Hematopoietic multipotent progenitor cell (in vitro differentiated cells): ENCODE results near the gene EIF2S1. TPM values are rescaled to one million over a fixed set of nuclear protein-coding genes. Genes with fewer than 3 reads are reported as not detected.
"Not testable (repeated sequence)": the region's sequence is repeated elsewhere in the genome, so short reads cannot be mapped to it uniquely, and the experiment has no call there.

Experiments used
- DNase-seq, 3 donors: peaks; one replicate each; pipeline ENCODE4 v3.0.0-alpha.2; 2011 to 2015; ENCODE audit warnings: low read depth in 2 of 3, low spot score in 2 of 3
- total RNA-seq: library from RNA; depleted of rRNA; stranded (reverse); fragments of >200 nt; gene quantifications from one replicate; pipeline ENCODE4 v1.2.3, GENCODE V29; 2012

Gene EIF2S1
- total RNA-seq, 1 donor, result 20.2 TPM

DNA sequence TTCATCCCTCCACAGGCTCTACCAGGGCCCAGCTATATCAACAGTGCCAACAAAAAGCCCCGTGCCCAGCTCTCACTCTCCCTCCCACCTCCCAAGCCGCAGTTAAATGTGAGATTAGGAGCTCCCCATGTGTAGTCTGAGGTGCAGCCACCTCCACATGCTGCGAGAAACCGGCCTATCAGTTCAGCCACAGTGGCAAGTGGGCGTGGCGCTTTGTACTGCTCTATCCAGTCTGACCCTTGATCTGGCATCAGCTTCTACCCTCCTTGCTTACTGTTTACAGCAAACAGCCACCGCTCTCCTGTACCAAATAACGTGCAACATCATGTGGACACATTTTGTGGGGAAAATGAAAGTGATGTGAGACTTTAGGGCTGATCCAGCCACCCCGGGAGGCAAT lies 50.2 kb downstream of the EIF2S1 start:
- no peak for DNase-seq

DNA sequence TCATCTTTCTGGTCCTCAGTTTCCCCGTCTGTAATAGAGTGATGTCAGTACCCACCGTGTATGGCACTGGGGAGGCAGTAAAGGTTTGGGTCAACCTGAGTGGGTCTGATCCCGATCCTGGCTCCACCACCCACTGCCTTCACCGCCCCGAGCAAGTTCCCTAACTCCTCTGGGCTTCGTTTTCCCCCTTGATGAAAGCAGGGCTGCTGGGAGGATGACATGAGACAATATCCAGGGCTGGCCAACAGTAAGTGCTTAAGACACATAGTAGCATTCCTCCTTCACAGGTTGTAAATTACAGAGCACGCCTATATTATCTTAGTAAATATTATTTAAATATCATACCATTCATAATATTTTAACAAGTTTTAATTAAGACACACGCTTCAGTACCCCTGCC lies 51.2 kb downstream of the EIF2S1 start:
- no peak for DNase-seq

DNA sequence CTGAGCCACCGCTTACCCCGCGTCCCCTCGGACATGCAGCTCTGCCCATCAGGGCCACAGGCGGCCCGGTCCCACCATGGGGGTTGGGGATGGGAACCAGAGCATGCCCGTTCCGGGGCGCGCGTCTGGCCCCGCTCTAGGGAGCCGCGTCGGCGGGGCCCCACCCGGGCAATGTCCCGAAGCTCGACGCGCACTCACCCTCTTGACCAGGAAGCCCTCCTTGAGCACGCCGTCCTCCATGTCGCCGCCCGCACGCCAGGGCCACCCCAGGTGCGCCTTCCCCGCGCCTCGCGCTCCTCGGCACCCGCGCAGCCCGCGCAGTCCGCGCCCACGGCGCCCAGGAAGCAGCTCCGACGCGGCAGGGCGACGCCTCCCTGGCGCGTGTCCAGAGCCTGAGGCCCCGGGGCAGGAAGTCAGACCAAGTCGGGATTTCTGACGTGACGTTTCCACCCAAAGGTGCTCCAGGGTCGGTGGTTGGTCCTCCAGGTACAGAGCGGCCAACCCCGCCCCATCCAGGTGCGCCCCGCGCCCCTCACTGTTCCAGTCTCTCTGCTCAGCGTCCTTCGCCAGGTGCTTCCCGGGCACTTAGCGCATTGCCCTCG lies 51.8 kb downstream of the EIF2S1 start, which contains the start of gene PLEK2:
PLEK2 (minus strand) TSS at position 346 of the 602 bp plus-strand sequence; CDS start at position 240, 106 bp downstream.
- DNase-seq, result peak in 1 of 3 donors; percentile 22

DNA sequence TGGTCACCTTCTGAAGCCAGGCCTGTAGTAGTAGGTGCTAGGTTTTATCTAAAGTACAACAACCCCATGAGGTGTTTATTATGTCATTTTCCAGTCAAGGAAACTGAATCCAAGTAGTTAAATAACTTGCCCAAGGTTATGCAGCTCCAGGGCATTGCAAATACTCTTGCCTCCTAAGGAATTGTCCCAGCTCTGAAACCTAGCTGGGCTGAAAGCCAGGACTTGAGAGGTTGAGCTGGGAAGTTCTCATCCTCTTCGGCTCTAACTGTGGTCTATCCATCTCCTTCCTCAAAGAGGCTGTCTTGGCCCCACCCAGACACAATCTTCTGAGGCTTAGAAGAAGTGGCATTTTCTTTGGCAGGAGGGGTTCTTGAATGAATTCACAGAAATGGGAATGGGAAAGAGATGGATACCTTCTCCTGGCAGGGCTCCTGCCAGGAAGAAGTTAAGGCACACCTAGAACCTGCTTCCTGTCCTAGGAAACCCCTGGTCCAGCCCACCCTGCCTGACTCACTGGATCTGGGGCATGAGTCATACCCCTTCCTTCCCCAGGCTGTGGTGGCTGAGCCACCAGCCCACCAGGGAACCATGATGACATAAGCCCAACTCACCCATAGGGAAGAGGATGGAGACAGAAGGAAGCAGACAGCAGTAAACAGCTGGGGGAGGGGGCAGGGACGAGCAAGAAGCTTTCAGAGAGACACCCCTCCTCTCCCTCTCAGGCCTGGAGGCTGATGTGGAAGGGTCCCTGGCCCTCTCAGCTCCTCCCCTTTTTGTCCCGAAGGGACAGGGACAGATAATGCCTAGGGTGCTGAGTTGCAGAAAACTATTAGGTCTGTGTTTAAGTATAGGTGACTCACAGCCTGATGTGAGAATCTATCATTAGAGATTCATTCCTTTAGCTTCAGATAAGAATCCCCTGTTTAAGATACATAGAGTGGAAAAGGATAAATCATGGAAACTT lies 54.0 kb downstream of the EIF2S1 start:
- peak in 2 of 3 donors; percentile 83 to 86 for DNase-seq

DNA sequence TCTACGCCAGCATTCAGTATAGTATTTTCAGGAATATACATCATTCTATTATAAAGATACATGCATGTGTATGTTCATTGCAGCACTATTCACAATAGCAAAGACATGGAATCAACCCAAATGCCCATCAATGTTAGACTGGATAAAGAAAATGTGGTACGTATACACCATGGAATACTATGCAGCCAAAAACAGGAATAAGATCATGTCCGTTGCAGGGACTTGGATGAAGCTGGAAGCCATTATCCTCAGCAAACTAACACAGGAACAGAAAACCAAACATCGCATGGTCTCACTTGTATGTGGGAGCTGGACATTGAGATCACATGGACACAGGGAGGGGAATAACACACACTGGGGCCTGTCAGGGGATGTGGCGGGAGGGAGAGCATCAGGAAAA lies 55.5 kb downstream of the EIF2S1 start:
- not testable (repeated sequence) for DNase-seq

DNA sequence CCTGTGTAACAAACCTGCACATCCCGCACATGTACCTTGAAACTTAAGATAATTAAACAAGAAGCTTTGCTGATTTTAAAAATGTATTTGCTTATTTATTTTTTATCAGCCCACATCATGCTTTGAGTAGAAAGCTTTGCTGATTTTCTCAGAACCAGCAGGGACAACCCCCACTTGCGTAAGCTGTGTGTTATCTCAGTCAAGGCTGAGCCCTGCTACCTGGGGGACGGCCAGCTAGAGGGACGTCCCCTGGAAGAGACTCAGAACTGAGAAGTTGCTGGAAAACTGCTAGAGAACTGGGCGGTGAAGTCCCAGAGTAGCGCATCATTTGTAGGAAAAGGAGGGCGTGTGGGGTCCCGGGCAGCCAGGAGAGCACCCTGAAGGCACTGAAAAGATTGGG lies 56.0 kb downstream of the EIF2S1 start:
- DNase-seq, result no peak

DNA sequence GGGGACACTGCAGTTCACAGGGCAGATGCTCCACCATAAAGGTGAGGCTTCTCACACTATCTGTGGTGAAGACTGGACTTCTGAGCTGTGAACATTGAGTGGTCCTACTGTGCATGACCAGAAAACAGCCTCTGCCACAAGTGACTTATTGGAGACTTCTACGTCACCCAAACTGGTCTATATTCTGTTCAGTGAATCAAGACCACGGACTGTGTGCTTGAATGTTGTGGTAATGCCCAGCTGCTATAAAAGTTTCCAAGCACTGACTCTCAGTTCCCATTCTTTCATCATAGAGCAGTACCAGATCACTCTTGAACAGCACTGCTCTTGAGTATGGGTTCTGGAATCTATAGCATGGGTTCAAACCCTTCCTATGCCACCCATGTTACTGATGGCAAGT lies 56.7 kb downstream of the EIF2S1 start:
- DNase-seq, result no peak

DNA sequence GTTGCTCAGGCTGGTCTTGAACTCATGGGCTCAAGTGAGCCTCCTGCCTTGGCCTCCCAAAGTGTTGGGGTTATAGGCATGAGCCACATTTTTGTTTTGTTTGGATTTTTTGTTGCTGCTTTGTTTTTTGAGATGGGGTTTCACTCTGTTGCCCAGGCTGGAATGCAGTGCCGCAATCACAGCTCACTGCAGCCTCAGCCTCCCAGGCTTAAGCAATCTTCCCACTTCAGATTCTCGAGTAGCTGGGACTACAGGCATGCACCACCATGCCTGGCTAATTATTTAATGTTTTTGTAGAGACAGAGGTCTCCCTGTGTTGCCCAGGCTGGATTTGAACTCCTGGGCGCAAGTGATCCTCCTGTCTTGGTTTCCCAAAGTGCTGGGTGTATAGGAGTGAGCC lies 57.5 kb downstream of the EIF2S1 start:
- DNase-seq, result no peak

DNA sequence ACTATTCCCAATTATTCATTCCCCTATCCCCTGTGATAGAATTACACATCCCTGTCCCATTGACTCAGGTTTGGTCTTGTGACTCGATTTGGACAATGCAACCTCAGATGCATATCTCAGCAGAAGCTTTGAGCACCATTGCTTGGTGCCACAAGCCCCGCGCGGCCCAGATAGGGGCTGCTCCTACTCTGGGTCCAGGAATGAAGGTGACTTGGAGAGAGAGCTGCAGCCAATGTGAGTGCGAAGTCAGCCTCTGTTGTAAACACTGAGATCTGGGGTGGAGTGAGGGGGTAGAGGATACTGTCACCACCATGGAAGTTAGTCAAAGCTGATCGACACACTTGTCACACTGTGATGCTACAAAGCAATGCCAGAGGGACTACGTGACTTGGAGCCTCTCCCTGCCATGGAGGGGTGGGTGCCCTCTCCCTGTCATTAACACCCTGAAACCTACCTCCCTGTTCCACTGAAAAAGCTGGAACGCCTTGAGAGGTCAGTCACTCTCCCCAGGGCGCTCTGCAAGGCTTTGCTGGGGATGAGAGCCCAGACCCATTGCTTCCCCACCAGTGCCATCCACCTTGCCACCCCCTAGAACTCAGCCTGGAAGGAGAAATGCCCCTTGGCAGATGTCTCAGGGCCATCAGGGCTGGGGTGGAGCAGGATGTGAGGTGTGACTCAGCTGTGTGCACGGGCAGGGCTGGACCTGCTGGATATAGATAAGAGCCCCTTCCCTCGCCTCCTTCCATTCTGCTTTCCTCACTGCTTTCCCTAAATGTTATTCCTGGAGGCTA lies 58.5 kb downstream of the EIF2S1 start:
- DNase-seq, result peak in 2 of 3 donors; percentile 24 to 34

DNA sequence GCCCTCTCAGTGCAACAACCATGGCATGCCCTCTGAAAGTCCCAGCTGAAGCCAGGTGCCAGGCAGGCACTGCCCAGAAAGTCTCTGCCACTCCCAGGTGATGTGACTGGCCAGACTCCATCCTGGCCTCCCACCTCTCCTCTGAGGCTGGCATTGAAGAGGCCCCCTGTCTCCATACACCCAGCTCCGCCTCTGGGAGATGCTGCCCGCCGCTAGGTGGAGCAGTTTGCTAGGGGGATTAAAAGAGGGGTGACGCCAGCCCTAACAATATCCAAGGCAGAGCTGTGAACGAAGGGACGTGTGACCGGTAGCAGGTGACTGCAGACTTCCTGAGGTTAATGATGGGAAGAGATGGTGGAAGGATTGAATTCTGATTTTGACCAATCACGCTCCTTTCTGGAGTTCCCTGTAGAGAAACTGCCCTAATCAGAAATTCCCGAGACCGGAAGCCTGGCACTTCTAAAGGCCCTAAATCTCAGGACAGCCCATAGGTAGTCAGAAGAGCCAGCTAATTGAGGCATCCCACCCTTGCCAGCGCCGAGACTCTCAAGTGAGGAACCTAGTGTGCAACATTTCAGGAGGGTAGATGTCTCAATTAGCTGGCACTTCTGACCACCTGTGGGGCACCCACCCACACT lies 60.1 kb downstream of the EIF2S1 start:
- peak in 2 of 3 donors; percentile 40 to 59 for DNase-seq

DNA sequence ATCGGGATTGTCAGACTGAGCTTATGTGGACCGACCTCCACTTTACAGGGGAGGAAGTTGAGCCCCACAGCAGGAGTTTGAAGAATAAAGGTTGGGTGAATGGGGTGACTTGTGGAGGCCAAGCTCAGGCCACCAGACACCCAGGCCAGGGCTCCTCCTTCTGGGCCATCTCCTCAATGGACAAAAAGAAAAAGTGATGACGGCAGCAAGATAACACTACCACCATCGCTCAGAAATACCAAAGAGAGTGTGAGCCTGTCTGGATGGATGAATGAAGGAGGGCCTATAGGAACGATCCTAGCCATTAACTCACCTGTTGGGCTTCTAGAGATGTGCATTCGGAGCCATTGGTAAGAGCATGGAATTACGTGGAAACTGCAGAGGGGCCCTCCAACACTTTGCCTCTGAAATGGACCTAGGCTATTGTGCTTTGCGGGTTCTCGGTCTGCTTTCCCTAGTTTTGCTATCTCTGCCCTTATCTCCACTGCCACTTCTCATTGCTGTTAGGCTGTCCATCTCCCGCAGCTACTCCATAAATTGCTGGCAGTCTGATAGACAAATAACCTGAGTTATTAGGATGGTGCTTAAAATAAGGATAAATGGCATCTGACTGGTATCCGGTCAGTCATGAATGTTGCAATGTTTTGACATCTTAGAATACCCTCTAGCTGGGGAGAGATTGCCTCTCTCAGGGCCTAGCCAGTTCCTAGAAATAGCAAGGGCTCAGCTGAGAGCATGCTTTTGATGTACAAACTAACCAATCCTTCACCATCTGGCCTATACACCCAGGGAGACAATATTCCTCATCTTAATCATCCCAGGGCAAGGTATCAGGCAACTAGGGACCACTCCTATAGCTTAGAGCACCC lies 61.5 kb downstream of the EIF2S1 start:
- DNase-seq, result no peak

DNA sequence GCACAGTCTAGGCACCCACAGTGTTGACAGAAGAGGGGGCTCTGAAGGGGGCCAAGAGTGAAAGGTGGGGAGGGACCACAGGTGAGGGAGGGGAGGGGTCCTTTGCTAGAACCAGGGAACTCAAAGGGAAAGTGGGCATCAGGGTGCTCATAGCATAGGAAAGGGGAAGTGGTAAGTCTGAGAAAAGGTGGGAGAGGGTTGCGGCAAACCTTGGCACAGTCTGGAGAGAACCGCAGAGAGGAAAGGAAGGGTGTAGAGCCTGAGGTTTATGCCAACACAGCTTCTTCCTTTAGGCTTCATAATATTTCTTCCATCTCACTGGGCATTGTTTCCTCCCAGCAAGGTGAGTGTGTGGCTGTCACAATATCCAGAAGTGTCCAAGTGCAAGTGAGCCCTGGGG lies 63.3 kb downstream of the EIF2S1 start:
- peak in 2 of 3 donors; percentile 58 to 80 for DNase-seq

DNA sequence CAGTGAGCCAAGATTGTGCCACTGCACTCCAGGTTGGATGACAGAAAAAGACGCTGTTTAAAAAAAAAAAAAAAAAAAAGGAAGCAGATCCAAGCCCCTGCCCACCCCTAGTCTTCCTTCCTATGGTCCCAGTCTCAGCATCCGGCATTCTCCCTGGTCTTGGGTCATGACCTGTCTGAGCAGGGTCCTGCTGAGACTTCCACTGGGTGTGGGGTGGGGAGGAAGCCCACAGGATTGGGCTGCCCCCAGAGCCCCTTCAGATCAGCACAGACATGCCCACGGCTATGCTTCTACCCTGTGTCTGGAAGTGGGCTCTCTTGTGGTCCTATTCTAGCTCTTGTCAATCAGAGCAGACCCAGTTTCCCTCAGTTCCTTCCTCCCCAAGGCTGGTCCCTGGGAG lies 64.4 kb downstream of the EIF2S1 start:
- DNase-seq, result no peak

DNA sequence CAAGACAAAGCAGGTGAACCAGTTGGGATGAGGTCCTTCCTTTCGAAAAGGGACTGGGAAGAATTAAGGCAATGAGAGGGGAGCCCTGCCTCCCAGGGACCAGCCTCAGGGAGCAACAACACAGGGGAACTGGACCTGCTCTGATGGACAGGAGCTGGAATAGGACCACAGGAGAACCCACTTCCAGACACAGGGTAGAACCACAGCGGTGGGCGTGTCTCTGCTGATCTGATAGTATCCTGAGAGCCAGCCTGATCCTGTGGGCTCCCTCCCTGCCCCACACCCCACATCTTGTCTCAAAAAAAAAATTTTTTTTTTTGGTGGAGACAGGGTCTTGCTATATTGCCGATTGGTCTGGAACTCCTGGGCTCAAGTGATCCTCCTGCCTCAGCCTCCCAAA lies 65.5 kb downstream of the EIF2S1 start:
- DNase-seq, result no peak

DNA sequence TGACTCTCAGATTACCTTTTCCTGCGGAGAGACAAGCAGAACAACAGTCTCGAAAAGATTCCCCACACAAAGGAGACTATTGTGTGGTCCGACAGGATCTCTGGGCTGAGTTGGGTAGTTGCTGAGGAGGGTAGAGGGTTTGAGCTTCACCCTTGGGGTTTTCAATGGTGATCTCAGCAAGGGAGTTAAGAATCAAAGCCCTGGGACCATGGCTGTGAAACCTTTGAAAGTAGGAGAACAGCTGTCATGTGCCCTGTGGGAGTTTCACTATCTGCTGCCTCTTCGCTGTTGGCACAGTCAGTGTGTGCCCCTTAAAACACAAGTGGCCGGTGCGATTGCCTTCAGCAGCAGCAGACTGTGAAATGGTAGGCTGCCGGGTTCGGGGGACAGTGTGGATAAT lies 66.0 kb downstream of the EIF2S1 start:
- DNase-seq, result no peak

DNA sequence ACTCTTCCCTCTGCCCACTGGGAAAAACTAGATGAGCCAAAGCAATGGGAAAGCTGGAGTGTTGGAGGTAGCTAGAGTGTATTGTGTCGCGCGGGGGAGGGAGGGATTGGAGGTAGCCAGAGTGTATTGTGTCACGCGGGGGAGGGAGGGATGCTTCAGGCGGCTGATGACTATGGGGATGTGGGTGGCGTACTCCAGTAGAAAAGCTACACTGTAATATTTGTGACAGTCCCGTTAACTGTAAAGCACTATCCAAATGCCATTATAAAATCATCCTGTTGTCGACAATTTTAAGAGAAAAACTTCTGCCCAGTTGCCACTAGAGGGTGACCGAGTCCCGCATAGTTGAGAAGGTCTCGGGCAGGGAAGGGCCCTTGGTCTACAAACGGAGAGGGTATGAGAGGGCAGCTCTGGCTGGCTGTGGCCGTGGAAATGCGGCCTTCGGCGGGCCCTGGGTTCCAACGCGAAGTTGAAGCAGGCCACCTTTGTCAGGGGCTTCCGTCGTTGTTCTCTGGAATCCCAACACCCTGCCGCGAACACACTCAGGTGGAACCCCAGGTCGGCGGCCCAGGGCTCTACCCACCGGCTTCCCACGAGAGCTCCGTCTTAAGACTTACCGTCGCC lies 67.0 kb downstream of the EIF2S1 start:
- peak; percentile 37 to 87 (median 76) for DNase-seq

DNA sequence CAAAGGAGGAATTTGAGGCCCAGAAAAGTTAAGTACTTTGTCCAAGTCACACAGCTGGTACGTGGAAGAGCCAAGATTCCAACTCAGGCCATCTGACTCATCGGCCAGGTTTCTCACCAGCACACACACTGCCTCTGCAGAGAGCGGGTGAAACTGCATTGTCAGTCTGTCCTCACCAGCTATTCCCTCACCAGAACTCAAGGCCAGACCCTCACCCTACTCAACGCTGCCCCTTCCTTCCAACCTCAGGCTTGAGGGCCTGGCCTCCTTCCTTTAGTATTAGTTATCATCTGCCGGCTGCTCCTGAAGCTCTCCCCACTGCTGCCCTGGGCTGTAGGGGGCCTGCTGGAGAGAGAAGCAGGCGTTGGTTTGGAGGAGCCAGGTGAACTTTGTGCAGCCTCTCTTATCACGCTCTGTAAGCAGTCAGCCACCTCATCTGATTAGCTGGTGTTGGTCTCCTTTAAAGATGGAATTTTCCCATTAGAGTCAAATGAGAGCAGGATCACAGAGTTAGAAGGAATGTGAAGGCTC lies 68.4 kb downstream of the EIF2S1 start:
- DNase-seq, result no peak

DNA sequence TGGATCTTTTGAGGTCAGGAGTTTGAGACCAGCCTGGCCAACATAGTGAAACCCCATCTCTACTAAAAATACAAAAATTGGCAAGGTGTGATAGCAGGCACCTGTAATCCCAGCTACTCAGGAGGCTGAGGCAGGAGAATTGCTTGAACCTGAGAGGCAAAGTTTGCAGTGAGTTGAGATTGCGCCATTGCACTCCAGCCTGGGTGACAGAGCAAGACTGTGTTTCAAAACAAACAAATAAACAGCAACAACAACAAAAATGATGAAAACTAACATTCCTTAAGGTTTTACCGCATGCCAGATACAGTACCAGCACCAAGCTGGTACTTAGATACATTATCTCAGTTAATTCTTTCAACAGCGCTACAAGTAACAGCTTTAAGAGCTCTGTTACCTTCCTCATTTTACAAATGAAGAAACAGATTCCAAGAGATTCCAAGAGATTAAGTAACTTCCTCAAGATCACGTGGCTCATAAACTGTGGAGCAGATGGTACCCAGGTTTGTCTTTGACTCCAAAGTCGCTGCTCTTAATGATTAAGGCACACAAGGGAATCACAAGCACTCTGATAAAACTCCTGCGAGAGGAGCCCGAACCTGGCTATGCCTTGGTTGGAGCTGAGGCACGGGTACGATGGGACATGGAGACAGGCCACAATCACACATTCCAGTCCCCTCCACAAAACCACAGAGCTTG lies 69.5 kb downstream of the EIF2S1 start:
- DNase-seq, result no peak
